Natural killer cell (primary cell): Measurements from ENCODE around the gene ZNHIT1. TPM values are rescaled to one million over a fixed set of nuclear protein-coding genes. Genes with fewer than 3 reads are reported as not detected.

Source experiments
- ATAC-seq, 3 donors: fragments of 150-1000 bp in 2 of 3; fragments of 200-7000 bp in 1 of 3; cut with Tn5 transposase; 1 replicate in 1 of 3; 2 replicates in 2 of 3; pipeline ENCODE4 v1.10.0; 2021; ENCODE audit warnings: mild to moderate bottlenecking in 2 of 3, moderate library complexity in 2 of 3
- DNase-seq, 2 donors: peaks; one replicate each; pipeline versions ENCODE4 v3.0.0 to v3.0.0-alpha.2; 2013 to 2021; ENCODE audit warnings: mixed read lengths in 1 of 2
- H3K27ac ChIP-seq: one replicate; pipeline ENCODE4 v1.5.1; 2013; ENCODE audit warnings: mild to moderate bottlenecking, low read length
- H3K27me3 ChIP-seq: one replicate; pipeline ENCODE4 v1.6.1; 2013; ENCODE audit warnings: low read length; ENCODE audit not compliant: control insufficient read depth, insufficient read depth
- H3K36me3 ChIP-seq: one replicate; pipeline ENCODE4 v1.6.1; 2013; ENCODE audit warnings: low read length; ENCODE audit not compliant: control insufficient read depth, insufficient read depth
- H3K4me1 ChIP-seq: one replicate; pipeline ENCODE4 v1.6.1; 2013; ENCODE audit warnings: low read length; ENCODE audit not compliant: control insufficient read depth, insufficient read depth
- H3K4me3 ChIP-seq: one replicate; pipeline ENCODE4 v1.5.1; 2013; ENCODE audit warnings: low read length
- H3K9me3 ChIP-seq: one replicate; pipeline ENCODE4 v1.6.1; 2013; ENCODE audit warnings: low read length; ENCODE audit not compliant: control insufficient read depth, insufficient read depth
- H3K27ac Mint-ChIP-seq, 2 donors: one replicate each; pipeline ENCODE4 v1.8.0; 2022; ENCODE audit warnings: mild to moderate bottlenecking in 2 of 2, mixed read lengths in 2 of 2, moderate library complexity in 1 of 2
- H3K27me3 Mint-ChIP-seq, 2 donors: one replicate each; pipeline ENCODE4 v1.8.0; 2022; ENCODE audit warnings: low read depth in 2 of 2, mixed read lengths in 2 of 2
- H3K36me3 Mint-ChIP-seq: one replicate; pipeline ENCODE4 v1.8.0; 2022; ENCODE audit warnings: mixed read lengths
- H3K4me1 Mint-ChIP-seq, 2 donors: one replicate each; pipeline ENCODE4 v1.8.0; 2022; ENCODE audit warnings: mixed read lengths in 2 of 2
- H3K4me3 Mint-ChIP-seq: one replicate; pipeline ENCODE4 v1.8.0; 2022; ENCODE audit warnings: mild to moderate bottlenecking, moderate library complexity, mixed read lengths
- H3K9me3 Mint-ChIP-seq, 2 donors: one replicate each; pipeline ENCODE4 v1.8.0; 2022; ENCODE audit warnings: mixed read lengths in 2 of 2
- CTCF ChIP-seq: fragments of 200-600 bp; IDR thresholded peaks from one replicate; pipeline ENCODE4 v1.8.0; 2022; ENCODE audit warnings: antibody characterized with exemption
- WGBS: methylation state at CpG from one replicate; pipeline ENCODE4 v1.1.7; 2013; ENCODE audit warnings: missing lambda C conversion rate; ENCODE audit not compliant: insufficient coverage; 5-methylcytosine and 5-hydroxymethylcytosine counted together
- intact Hi-C: fragments of 100-400 bp; cut with micrococcal nuclease; formaldehyde crosslinking; loops from one replicate; pipeline ENCODE4 v1.14.2; 2022
- total RNA-seq, 4 donors: library from RNA; stranded (reverse); fragments of 120-200 nt in 1 of 4; gene quantifications; one replicate each; pipeline versions ENCODE4 v1.2.3 to v1.2.4, GENCODE V29; 2013 to 2022

ZNHIT1 gene
- total RNA-seq, 3 donors from 2014 or later (not counting 1 experiment from before 2014, with no cell fraction given), result 53.7 to 63.5 (median 60.9) TPM

- Histone ChIP-seq H3K36me3 (peaks cover 15% of the 10 kb centered on the region), H3K27me3 (no peaks in the 10 kb centered on the region), H3K9me3 (no peaks in the 10 kb centered on the region), H3K4me3 (peak overlapping the region; percentile 81), H3K4me1 (peaks cover 25% of the 10 kb centered on the region), H3K27ac (peak overlapping the region; percentile 82)
- Mint-ChIP-seq H3K9me3 (no peaks in the 10 kb centered on the region), H3K36me3 (no peaks in the 10 kb centered on the region), H3K4me1 (peaks cover 34 to 45% of the 10 kb centered on the region in 2 donors), H3K27me3 (no peaks in the 10 kb centered on the region), H3K27ac (peak overlapping the region; percentile 94 to 97), H3K4me3 (peak overlapping the region; percentile 96)
- TF ChIP-seq CTCF, result no peak
- ATAC-seq (no peak), DNase-seq (peak; percentile 19 to 24)
- intact Hi-C loops, result no loop called here
- 66% methylated on average over 26 of the region's 31 CpGs for WGBS
These were observed 1.7 kb upstream of the ZNHIT1 start for GRCh38 chr7:101216001-101216859.

GRCh38 chr7:101216860-101217387 is 1.0 kb upstream of the ZNHIT1 start:
- H3K36me3 Mint-ChIP-seq, result no peaks in the 10 kb centered on the region
- H3K4me1 ChIP-seq, result peaks cover 25% of the 10 kb centered on the region
- TF ChIP-seq CTCF, result no peak
- peak overlapping the region; percentile 81 for H3K4me3 ChIP-seq
- H3K4me1 Mint-ChIP-seq, result peaks cover 39 to 52% of the 10 kb centered on the region in 2 donors
- H3K4me3 Mint-ChIP-seq, result peak overlapping the region; percentile 96
- WGBS, result 3% methylated on average over 34 of the region's 34 CpGs
- no peaks in the 10 kb centered on the region for H3K9me3 ChIP-seq
- H3K9me3 Mint-ChIP-seq, result no peaks in the 10 kb centered on the region
- H3K27ac ChIP-seq, result peak overlapping the region; percentile 82
- intact Hi-C loops, result loop anchor here (1.0 kb wide), 1 partner anchor 27 kb away; no protein-coding TSS in a partner anchor
- no peaks in the 10 kb centered on the region for H3K27me3 ChIP-seq
- ATAC-seq (peak; percentile 2 to 5 (median 3)), DNase-seq (peak; percentile 21 to 23)
- H3K36me3 ChIP-seq, result peaks cover 9% of the 10 kb centered on the region
- H3K27ac Mint-ChIP-seq, result peak overlapping the region; percentile 94 to 97
- no peaks in the 10 kb centered on the region for H3K27me3 Mint-ChIP-seq

- WGBS, result 13% methylated on average over 25 of the region's 26 CpGs
- Mint-ChIP-seq H3K4me1 (peaks cover 39 to 57% of the 10 kb centered on the region in 2 donors), H3K27me3 (no peaks in the 10 kb centered on the region), H3K27ac (peak overlapping the region; percentile 94 to 97), H3K36me3 (no peaks in the 10 kb centered on the region), H3K9me3 (no peaks in the 10 kb centered on the region), H3K4me3 (peak overlapping the region; percentile 96)
- DNase-seq (no peak), ATAC-seq (peak in 2 of 3 donors; percentile 1 to 3)
- H3K4me3 ChIP-seq, result peak overlapping the region; percentile 81
- H3K4me1 ChIP-seq, result peaks cover 25% of the 10 kb centered on the region
- H3K27ac ChIP-seq, result peak overlapping the region; percentile 82
- no peaks in the 10 kb centered on the region for H3K9me3 ChIP-seq
- H3K27me3 ChIP-seq, result no peaks in the 10 kb centered on the region
- TF ChIP-seq CTCF, result no peak
- intact Hi-C loops, result no loop called here
- H3K36me3 ChIP-seq, result peaks cover 10% of the 10 kb centered on the region
These were observed 516 bp downstream of the ZNHIT1 start for GRCh38 chr7:101218236-101219125.
